ENCODE measurements around the gene PRKCSH. TPM values are rescaled to one million over a fixed set of nuclear protein-coding genes. Genes with fewer than 3 reads are reported as not detected.
"Not testable (repeated sequence)": the region's sequence is repeated elsewhere in the genome, so short reads cannot be mapped to it uniquely, and the experiment has no call there.

Gene PRKCSH
- total RNA-seq, 4 donors from 2014 or later: 31.6 to 54.2 (median 50.6) TPM

GRCh38 chr19:11401808-11402543, 33.5 kb upstream of the PRKCSH start:
- DNase-seq (no peak), ATAC-seq (no peak)
- TF ChIP-seq CTCF (IDR thresholded peaks at IDR 0.05 in 4 of 5, conservative IDR thresholded peaks at IDR 0.05 in 1 of 5): no peak
- TF ChIP-seq POLR2A (IDR thresholded peaks at IDR 0.05): no peak
- no peaks in the 10 kb centered on the region for H3K4me1 ChIP-seq
- H3K27me3 ChIP-seq: peaks cover 0 to 8% (median 0%) of the 10 kb centered on the region in 3 donors
- H3K27ac ChIP-seq: no peak overlapping the region
- H3K36me3 ChIP-seq: no peaks in the 10 kb centered on the region
- in situ Hi-C loops (cut with MboI; ENCODE audit: low sequenced_read_pairs in 4 of 4) (no loop called here), intact Hi-C loops (cut with DNase I; ENCODE audit: low total_unique reads) (no loop called here)
- H3K4me3 ChIP-seq: no peak overlapping the region
- no peaks in the 10 kb centered on the region for H3K9me3 ChIP-seq

GRCh38 chr19:11404588-11405222, 30.7 kb upstream of the PRKCSH start:
- H3K36me3 ChIP-seq: no peaks in the 10 kb centered on the region
- no peak overlapping the region for H3K4me3 ChIP-seq
- H3K27ac ChIP-seq: peak overlapping the region; percentile 44 to 61 (median 56)
- DNase-seq: no peak
- intact Hi-C loops (cut with DNase I; ENCODE audit: low total_unique reads) (no loop called here), in situ Hi-C loops (cut with MboI; ENCODE audit: low sequenced_read_pairs in 4 of 4) (no loop called here)
- no peaks in the 10 kb centered on the region for H3K4me1 ChIP-seq
- no peaks in the 10 kb centered on the region for H3K9me3 ChIP-seq
- H3K27me3 ChIP-seq: peaks cover 0 to 15% (median 0%) of the 10 kb centered on the region in 3 donors
- peak; percentile 41 to 62 for ATAC-seq
- TF ChIP-seq POLR2A (IDR thresholded peaks at IDR 0.05): no peak
- no peak for TF ChIP-seq CTCF (IDR thresholded peaks at IDR 0.05 in 4 of 5, conservative IDR thresholded peaks at IDR 0.05 in 1 of 5)

GRCh38 chr19:11405846-11406643, 29.4 kb upstream of the PRKCSH start:
- ATAC-seq: no peak
- peak overlapping the region in 2 of 4 donors; percentile 1 to 54 for H3K27ac ChIP-seq
- no peak for TF ChIP-seq POLR2A (IDR thresholded peaks at IDR 0.05)
- TF ChIP-seq CTCF (IDR thresholded peaks at IDR 0.05 in 4 of 5, conservative IDR thresholded peaks at IDR 0.05 in 1 of 5): no peak
- intact Hi-C loops (cut with DNase I; ENCODE audit: low total_unique reads): no loop called here
- no peaks in the 10 kb centered on the region for H3K4me1 ChIP-seq
- DNase-seq: no peak
- peaks cover 0 to 18% (median 0%) of the 10 kb centered on the region in 3 donors for H3K27me3 ChIP-seq
- H3K4me3 ChIP-seq: no peak overlapping the region
- in situ Hi-C loops (cut with MboI; ENCODE audit: low sequenced_read_pairs in 4 of 4): no loop called here
- H3K36me3 ChIP-seq: no peaks in the 10 kb centered on the region
- no peaks in the 10 kb centered on the region for H3K9me3 ChIP-seq

GRCh38 chr19:11406703-11407236, 28.7 kb upstream of the PRKCSH start:
- DNase-seq; H3K9me3 ChIP-seq; H3K4me3 ChIP-seq; in situ Hi-C loops (cut with MboI; ENCODE audit: low sequenced_read_pairs in 4 of 4); ATAC-seq; H3K36me3 ChIP-seq; intact Hi-C loops (cut with DNase I; ENCODE audit: low total_unique reads); H3K4me1 ChIP-seq; H3K27ac ChIP-seq: not testable (repeated sequence)
- peaks cover 0 to 18% (median 0%) of the 10 kb centered on the region in 3 donors for H3K27me3 ChIP-seq

Data from gastrocnemius medialis (tissue), 4 donors.